HepG2 (cell line): ENCODE results near the gene BMP6. TPM values are rescaled to one million over a fixed set of nuclear protein-coding genes. Genes with fewer than 3 reads are reported as not detected.

Source experiments
- ATAC-seq: fragments of 200-7000 bp; cut with Tn5 transposase; 3 replicates; pipeline ENCODE4 v1.9.1; 2020; ENCODE audit warnings: mild to moderate bottlenecking, moderate library complexity
- BruUV-seq: library from RNA; stranded (reverse); fragments of 400-500 nt; replicated peaks from 2 replicates; lab custom pipeline; 2021; lab: Mats Ljungman, UMichigan
- CTCF ChIA-PET: fragments of 300-600 bp; formaldehyde crosslinking; extraction: SDS; loops from one replicate; lab custom pipeline; 2021; ENCODE audit warnings: low total read pairs, inconsistent platforms, low intra/inter-chr PET ratio; lab: Yijun Ruan, JAX
- POLR2A ChIA-PET: fragments of 350-600 bp; sonication (Branson Sonifier 250); formaldehyde crosslinking; loops from one replicate; lab custom pipeline; 2020; ENCODE audit warnings: antibody characterized with exemption, inconsistent platforms; lab: Yijun Ruan, JAX
- DNase-seq: peaks from one replicate; pipeline ENCODE4 v3.0.0-alpha.2; 2015; ENCODE audit warnings: low spot score
- FAIRE-seq: peaks from 3 replicates; lab custom pipeline; 2011; peaks lifted over from hg19 to GRCh38; lab: Jason Lieb, UNC
- H2AFZ ChIP-seq: one replicate; pipeline ENCODE4 v1.6.1; 2011; ENCODE audit warnings: low read length, inconsistent platforms
- H3K27ac ChIP-seq: fragments of 300-600 bp; 3 replicates; pipeline ENCODE4 v1.8.0; 2011; ENCODE audit warnings: mixed run types, mild to moderate bottlenecking, mixed read lengths, low read length, inconsistent platforms; ENCODE audit not compliant: insufficient read depth; ENCODE audit errors: extremely low read length
- H3K27me3 ChIP-seq, 2 experiments: fragments of 200-600 bp in 1 of 2; 2 replicates in 1 of 2; 3 replicates in 1 of 2; pipeline versions ENCODE4 v1.6.0 to v1.8.0; 2011; ENCODE audit warnings: low read length in 2 of 2, mild to moderate bottlenecking in 2 of 2, moderate library complexity in 2 of 2, inconsistent platforms in 1 of 2; ENCODE audit not compliant: insufficient read depth in 2 of 2, control insufficient read depth in 1 of 2
- H3K36me3 ChIP-seq, 2 experiments: fragments of 200-600 bp in 1 of 2; replicated peaks in 1 of 2; 2 replicates in 1 of 2; 3 replicates in 1 of 2; pipeline versions ENCODE4 v1.5.1 to v1.8.0; 2011; ENCODE audit warnings: low read length in 2 of 2, inconsistent platforms in 1 of 2; ENCODE audit not compliant: insufficient read depth in 2 of 2, control insufficient read depth in 1 of 2
- H3K4me1 ChIP-seq: 2 replicates; pipeline ENCODE4 v1.5.1; 2012; ENCODE audit warnings: low read length, inconsistent platforms; ENCODE audit not compliant: insufficient read depth
- H3K4me2 ChIP-seq: 2 replicates; pipeline ENCODE4 v1.6.0; 2011; ENCODE audit warnings: low read depth, low read length, inconsistent platforms
- H3K4me3 ChIP-seq, 3 experiments: fragments of 200-600 bp in 1 of 3; sonication (generic), shearing (Covaris generic) in 1 of 3; replicated peaks in 1 of 3; 2 replicates each; pipeline ENCODE4 v1.5.1; 2011 to 2016; ENCODE audit warnings: low read length in 3 of 3, inconsistent platforms in 2 of 3, low read depth in 2 of 3, mild to moderate bottlenecking in 2 of 3, control low read depth in 1 of 3, mixed read lengths in 1 of 3; ENCODE audit not compliant: insufficient read depth in 1 of 3
- H3K79me2 ChIP-seq: one replicate; pipeline ENCODE4 v1.6.1; 2011; ENCODE audit warnings: low read length, inconsistent platforms; ENCODE audit not compliant: insufficient read depth
- H3K9ac ChIP-seq: 2 replicates; pipeline ENCODE4 v1.6.0; 2011; ENCODE audit warnings: mild to moderate bottlenecking, low read depth, low read length, inconsistent platforms; ENCODE audit not compliant: insufficient read depth
- H3K9me3 ChIP-seq: 2 replicates; pipeline ENCODE4 v1.5.1; 2012; ENCODE audit warnings: mild to moderate bottlenecking, low read length
- H4K20me1 ChIP-seq: 2 replicates; pipeline ENCODE4 v1.6.0; 2011; ENCODE audit warnings: inconsistent platforms, mild to moderate bottlenecking, low read length, moderate library complexity; ENCODE audit not compliant: insufficient read depth
- FLYWCH1 ChIP-seq: sonication (generic); formaldehyde crosslinking; IDR thresholded peaks from 2 replicates; pipeline ENCODE4 v1.8.1; 2023; ENCODE audit warnings: mild to moderate bottlenecking, missing genetic modification reagents
- SNAPC2 ChIP-seq: sonication (generic); formaldehyde crosslinking; IDR thresholded peaks from 2 replicates; pipeline ENCODE4 v1.8.1; 2022; ENCODE audit warnings: mild to moderate bottlenecking, missing genetic modification reagents
- WGBS: methylation state at CpG from one replicate; pipeline ENCODE4 v1.1.6; 2017; ENCODE audit warnings: low lambda C conversion rate; 5-methylcytosine and 5-hydroxymethylcytosine counted together
- in situ Hi-C: cut with HindIII; loops from 2 replicates; pipeline ENCODE4 v1.10.0; 2017; ENCODE audit warnings: low pct_unique_long_range_greater_than_20kb; ENCODE audit not compliant: extremely low pct_ligation_motif_present
- intact Hi-C: fragments of 100-400 bp; cut with micrococcal nuclease; formaldehyde crosslinking; loops from one replicate; pipeline ENCODE4 v1.10.0; 2022; ENCODE audit not compliant: unreplicated experiment
- polyA plus RNA-seq, 8 experiments: library from polyadenylated mRNA; depleted of rRNA in 3 of 8; stranded (reverse) in 7 of 8; unstranded in 1 of 8; fragments of >200 nt; fragmentation: Illumina TruSeq in 4 of 8; extraction: Trizol in 4 of 8; gene quantifications; 2 replicates each; pipeline versions ENCODE4 v1.2.1 to v1.2.3, GENCODE V29; 2011 to 2016; ENCODE audit warnings: low read depth in 4 of 8, missing spikeins in 1 of 8, mixed read lengths in 1 of 8; ENCODE audit not compliant: insufficient read depth in 1 of 8
- total RNA-seq, 5 experiments: library from RNA; depleted of rRNA; stranded (reverse); fragments of >200 nt; fragmentation: Illumina TruSeq; extraction: Trizol; gene quantifications; 2 replicates each; pipeline ENCODE4 v1.2.3, GENCODE V29; 2016; ENCODE audit warnings: low read depth in 1 of 5
- TF ChIP-seq, protein P1 (sequence below): sonication (generic); formaldehyde crosslinking; IDR thresholded peaks from 2 replicates; pipeline ENCODE4 v1.4.0; 2020; ENCODE audit warnings: missing genetic modification reagents, borderline replicate concordance
- TF ChIP-seq, protein P2 (sequence below): sonication (generic); formaldehyde crosslinking; IDR thresholded peaks from 2 replicates; pipeline ENCODE4 v1.5.0; 2020; ENCODE audit warnings: mild to moderate bottlenecking, missing genetic modification reagents, borderline replicate concordance

Gene BMP6
- total and polyA plus RNA-seq, 2 of the 13 experiments (the other 11 are each of a cell fraction or from before 2014, with no cell fraction given) = 0.09 to 0.18 TPM

DNA sequence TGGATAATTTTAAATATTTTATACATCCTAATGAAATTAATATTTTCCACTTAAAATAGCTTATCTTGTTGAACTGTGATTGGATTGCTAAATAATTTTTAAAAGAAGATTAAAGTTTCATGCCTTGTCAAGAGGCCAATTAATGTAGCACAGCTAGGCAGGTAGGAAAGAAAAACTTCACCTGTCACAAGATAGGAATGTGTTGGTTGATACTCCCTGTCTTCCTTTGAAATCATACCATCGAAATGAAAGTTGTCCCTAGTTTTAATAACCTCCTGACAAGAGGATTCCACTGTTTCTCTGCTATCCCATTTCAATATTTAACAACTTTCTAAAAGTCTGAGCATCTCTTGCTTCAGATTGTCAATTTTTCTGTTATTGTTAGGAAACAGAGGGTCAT lies 80.8 kb downstream of the BMP6 start (continued):
- TF ChIP-seq, protein P1, sequence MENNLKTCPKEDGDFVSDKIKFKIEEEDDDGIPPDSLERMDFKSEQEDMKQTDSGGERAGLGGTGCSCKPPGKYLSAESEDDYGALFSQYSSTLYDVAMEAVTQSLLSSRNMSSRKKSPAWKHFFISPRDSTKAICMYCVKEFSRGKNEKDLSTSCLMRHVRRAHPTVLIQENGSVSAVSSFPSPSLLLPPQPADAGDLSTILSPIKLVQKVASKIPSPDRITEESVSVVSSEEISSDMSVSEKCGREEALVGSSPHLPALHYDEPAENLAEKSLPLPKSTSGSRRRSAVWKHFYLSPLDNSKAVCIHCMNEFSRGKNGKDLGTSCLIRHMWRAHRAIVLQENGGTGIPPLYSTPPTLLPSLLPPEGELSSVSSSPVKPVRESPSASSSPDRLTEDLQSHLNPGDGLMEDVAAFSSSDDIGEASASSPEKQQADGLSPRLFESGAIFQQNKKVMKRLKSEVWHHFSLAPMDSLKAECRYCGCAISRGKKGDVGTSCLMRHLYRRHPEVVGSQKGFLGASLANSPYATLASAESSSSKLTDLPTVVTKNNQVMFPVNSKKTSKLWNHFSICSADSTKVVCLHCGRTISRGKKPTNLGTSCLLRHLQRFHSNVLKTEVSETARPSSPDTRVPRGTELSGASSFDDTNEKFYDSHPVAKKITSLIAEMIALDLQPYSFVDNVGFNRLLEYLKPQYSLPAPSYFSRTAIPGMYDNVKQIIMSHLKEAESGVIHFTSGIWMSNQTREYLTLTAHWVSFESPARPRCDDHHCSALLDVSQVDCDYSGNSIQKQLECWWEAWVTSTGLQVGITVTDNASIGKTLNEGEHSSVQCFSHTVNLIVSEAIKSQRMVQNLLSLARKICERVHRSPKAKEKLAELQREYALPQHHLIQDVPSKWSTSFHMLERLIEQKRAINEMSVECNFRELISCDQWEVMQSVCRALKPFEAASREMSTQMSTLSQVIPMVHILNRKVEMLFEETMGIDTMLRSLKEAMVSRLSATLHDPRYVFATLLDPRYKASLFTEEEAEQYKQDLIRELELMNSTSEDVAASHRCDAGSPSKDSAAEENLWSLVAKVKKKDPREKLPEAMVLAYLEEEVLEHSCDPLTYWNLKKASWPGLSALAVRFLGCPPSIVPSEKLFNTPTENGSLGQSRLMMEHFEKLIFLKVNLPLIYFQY = no peak

DNA sequence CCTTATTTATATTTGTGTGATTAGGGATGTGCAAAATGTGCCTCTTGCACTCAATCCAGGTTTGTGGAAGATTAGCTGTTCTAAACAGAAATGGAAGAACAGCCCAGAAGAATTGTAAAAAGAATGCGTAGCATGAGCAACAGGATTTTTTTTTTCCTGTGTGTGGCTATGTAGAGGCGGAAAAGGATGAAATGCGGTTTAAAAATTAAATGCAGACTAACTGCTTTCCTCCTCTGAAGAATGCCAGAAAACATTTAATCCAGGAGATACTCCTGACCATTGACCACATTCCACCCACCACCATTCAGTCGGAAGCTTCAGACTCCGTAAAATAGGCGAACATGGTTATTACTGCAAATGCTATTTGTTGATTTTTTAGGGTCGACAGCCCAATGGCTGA lies 83.4 kb downstream of the BMP6 start:
- H3K4me1 ChIP-seq = no peaks in the 10 kb centered on the region
- H3K4me2 ChIP-seq = no peak overlapping the region
- ChIA-PET CTCF (no interaction called here), POLR2A (no interaction called here)
- no peak for ATAC-seq
- no peaks in the 10 kb centered on the region for H3K36me3 ChIP-seq
- no peaks in the 10 kb centered on the region for H3K9me3 ChIP-seq
- no peak overlapping the region for H3K4me3 ChIP-seq
- H3K27me3 ChIP-seq = peaks cover 2 to 35% of the 10 kb centered on the region in 2 experiments; a peak in 4 of 5 replicates
- in situ Hi-C loops = no loop called here
- no peak overlapping the region for H3K27ac ChIP-seq
- no peak for DNase-seq
- H2AFZ ChIP-seq = no peak overlapping the region
- no TSS peak for BruUV-seq
- FAIRE-seq = no peak
- no peak overlapping the region for H3K9ac ChIP-seq
- TF ChIP-seq, protein P2, sequence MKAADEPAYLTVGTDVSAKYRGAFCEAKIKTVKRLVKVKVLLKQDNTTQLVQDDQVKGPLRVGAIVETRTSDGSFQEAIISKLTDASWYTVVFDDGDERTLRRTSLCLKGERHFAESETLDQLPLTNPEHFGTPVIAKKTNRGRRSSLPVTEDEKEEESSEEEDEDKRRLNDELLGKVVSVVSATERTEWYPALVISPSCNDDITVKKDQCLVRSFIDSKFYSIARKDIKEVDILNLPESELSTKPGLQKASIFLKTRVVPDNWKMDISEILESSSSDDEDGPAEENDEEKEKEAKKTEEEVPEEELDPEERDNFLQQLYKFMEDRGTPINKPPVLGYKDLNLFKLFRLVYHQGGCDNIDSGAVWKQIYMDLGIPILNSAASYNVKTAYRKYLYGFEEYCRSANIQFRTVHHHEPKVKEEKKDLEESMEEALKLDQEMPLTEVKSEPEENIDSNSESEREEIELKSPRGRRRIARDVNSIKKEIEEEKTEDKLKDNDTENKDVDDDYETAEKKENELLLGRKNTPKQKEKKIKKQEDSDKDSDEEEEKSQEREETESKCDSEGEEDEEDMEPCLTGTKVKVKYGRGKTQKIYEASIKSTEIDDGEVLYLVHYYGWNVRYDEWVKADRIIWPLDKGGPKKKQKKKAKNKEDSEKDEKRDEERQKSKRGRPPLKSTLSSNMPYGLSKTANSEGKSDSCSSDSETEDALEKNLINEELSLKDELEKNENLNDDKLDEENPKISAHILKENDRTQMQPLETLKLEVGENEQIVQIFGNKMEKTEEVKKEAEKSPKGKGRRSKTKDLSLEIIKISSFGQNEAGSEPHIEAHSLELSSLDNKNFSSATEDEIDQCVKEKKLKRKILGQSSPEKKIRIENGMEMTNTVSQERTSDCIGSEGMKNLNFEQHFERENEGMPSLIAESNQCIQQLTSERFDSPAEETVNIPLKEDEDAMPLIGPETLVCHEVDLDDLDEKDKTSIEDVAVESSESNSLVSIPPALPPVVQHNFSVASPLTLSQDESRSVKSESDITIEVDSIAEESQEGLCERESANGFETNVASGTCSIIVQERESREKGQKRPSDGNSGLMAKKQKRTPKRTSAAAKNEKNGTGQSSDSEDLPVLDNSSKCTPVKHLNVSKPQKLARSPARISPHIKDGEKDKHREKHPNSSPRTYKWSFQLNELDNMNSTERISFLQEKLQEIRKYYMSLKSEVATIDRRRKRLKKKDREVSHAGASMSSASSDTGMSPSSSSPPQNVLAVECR (CRISPR knock-in tag) = no peak
- TF ChIP-seq SNAPC2 (CRISPR knock-in tag) (no peak), FLYWCH1 (CRISPR knock-in tag) (no peak)
- TF ChIP-seq, all 625 proteins: peak for 0
- Histone ChIP-seq H4K20me1 (no peaks in the 10 kb centered on the region), H3K79me2 (no peaks in the 10 kb centered on the region)
- 17% methylated on average over 7 of the region's 7 CpGs for WGBS
- intact Hi-C loops = no loop called here
